ENCODE data around the gene AOC2.

DNA sequence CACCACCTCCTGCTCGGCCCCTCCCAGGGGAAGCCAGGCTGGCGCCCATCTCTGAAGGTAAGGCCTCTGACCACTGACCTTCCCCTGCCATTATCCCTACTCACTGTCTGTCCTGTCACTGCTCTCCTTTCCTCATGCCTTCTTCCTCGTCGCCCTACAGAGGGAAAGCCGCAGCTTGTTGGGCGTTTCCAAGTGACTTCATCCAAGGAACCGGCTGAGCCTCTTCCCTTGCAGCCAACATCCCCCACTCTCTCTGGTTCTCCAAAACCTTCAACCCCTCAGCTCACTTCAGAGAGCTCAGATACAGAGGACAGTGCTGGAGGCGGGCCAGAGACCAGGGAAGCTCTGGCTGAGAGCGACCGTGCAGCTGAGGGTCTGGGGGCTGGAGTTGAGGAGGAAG is 48.9 kb upstream of the AOC2 start:
- TF ChIP-seq, protein P1, sequence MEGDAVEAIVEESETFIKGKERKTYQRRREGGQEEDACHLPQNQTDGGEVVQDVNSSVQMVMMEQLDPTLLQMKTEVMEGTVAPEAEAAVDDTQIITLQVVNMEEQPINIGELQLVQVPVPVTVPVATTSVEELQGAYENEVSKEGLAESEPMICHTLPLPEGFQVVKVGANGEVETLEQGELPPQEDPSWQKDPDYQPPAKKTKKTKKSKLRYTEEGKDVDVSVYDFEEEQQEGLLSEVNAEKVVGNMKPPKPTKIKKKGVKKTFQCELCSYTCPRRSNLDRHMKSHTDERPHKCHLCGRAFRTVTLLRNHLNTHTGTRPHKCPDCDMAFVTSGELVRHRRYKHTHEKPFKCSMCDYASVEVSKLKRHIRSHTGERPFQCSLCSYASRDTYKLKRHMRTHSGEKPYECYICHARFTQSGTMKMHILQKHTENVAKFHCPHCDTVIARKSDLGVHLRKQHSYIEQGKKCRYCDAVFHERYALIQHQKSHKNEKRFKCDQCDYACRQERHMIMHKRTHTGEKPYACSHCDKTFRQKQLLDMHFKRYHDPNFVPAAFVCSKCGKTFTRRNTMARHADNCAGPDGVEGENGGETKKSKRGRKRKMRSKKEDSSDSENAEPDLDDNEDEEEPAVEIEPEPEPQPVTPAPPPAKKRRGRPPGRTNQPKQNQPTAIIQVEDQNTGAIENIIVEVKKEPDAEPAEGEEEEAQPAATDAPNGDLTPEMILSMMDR (IDR thresholded peaks at IDR 0.05), result no peak
- no peak for TF ChIP-seq POLR2A (IDR thresholded peaks at IDR 0.05)
- no peak for TF ChIP-seq EP300 (IDR thresholded peaks at IDR 0.05)
- TF ChIP-seq POLR2AphosphoS5 (IDR thresholded peaks at IDR 0.05), result no peak
